GM12878 (cell line): Measurements from ENCODE around the gene SLC4A5. TPM values are rescaled to one million over a fixed set of nuclear protein-coding genes. Genes with fewer than 3 reads are reported as not detected.

Experiments used
- ATAC-seq: fragments of 200-7000 bp; cut with Tn5 transposase; 3 replicates; pipeline ENCODE4 v1.9.1; 2020; ENCODE audit warnings: mild to moderate bottlenecking, moderate library complexity
- BruUV-seq: library from RNA; stranded (reverse); fragments of 400-500 nt; replicated peaks from 2 replicates; lab custom pipeline; 2021; lab: Mats Ljungman, UMichigan
- CTCF ChIA-PET: fragments of 300-600 bp; sonication (Branson Sonifier 250); formaldehyde crosslinking; extraction: SDS; loops from one replicate; lab custom pipeline; 2021; ENCODE audit warnings: inconsistent platforms; lab: Yijun Ruan, JAX
- POLR2A ChIA-PET: fragments of 350-600 bp; formaldehyde crosslinking; extraction: SDS; loops from one replicate; lab custom pipeline; 2021; ENCODE audit warnings: inconsistent platforms; lab: Charles Lee
- RAD21 ChIA-PET: fragments of 300-600 bp; sonication (Branson Sonifier 250); formaldehyde crosslinking; loops from one replicate; lab custom pipeline; 2023; ENCODE audit warnings: antibody characterized with exemption; ENCODE audit not compliant: unreplicated experiment; lab: Charles Lee
- SMC1A ChIA-PET: fragments of 300-600 bp; sonication (Branson Sonifier 250); formaldehyde crosslinking; loops from one replicate; lab custom pipeline; 2023; ENCODE audit not compliant: unreplicated experiment, uncharacterized antibody; lab: Charles Lee
- DNase-seq: peaks from one replicate; pipeline ENCODE4 v3.0.0-alpha.2; 2011; ENCODE audit warnings: low read depth, low spot score
- FAIRE-seq: peaks from 3 replicates; lab custom pipeline; 2011; peaks lifted over from hg19 to GRCh38; lab: Jason Lieb, UNC
- H2AFZ ChIP-seq: 2 replicates; pipeline ENCODE4 v1.6.0; 2011; ENCODE audit warnings: low read depth, low read length, control low read depth; ENCODE audit not compliant: control insufficient read depth
- H3K27ac ChIP-seq: 2 replicates; pipeline ENCODE4 v1.5.1; 2011; ENCODE audit warnings: control low read depth; ENCODE audit not compliant: control insufficient read depth, insufficient read depth
- H3K27me3 ChIP-seq, 2 experiments: replicated peaks in 1 of 2; 2 replicates each; pipeline versions ENCODE4 v1.6.0 to v1.6.1; 2011; ENCODE audit warnings: low read length in 1 of 2; ENCODE audit not compliant: control insufficient read depth in 2 of 2, insufficient read depth in 2 of 2
- H3K36me3 ChIP-seq, 2 experiments: 2 replicates each; pipeline ENCODE4 v1.5.1; 2011; ENCODE audit warnings: low read length in 1 of 2; ENCODE audit not compliant: control insufficient read depth in 2 of 2, insufficient read depth in 2 of 2
- H3K4me1 ChIP-seq: 2 replicates; pipeline ENCODE4 v1.6.1; 2011; ENCODE audit warnings: mild to moderate bottlenecking, low read length, moderate library complexity, mixed read lengths; ENCODE audit not compliant: control insufficient read depth, insufficient read depth
- H3K4me2 ChIP-seq: 2 replicates; pipeline ENCODE4 v1.6.0; 2011; ENCODE audit warnings: control low read depth; ENCODE audit not compliant: control insufficient read depth, insufficient read depth
- H3K4me3 ChIP-seq: fragments of 200-600 bp; sonication (generic); 2 replicates; pipeline ENCODE4 v1.5.1; 2016
- H3K79me2 ChIP-seq: 2 replicates; pipeline ENCODE4 v1.6.0; 2011; ENCODE audit warnings: low read length; ENCODE audit not compliant: control insufficient read depth, insufficient read depth
- H3K9ac ChIP-seq: 2 replicates; pipeline ENCODE4 v1.8.0; 2011; ENCODE audit warnings: low read length, control low read depth, mixed read lengths; ENCODE audit not compliant: control insufficient read depth, insufficient read depth
- H3K9me3 ChIP-seq: replicated peaks from 3 replicates; pipeline ENCODE4 v1.5.1; 2011; ENCODE audit warnings: mild to moderate bottlenecking, low read length; ENCODE audit not compliant: control insufficient read depth, insufficient read depth
- H4K20me1 ChIP-seq: 2 replicates; pipeline ENCODE4 v1.6.0; 2011; ENCODE audit not compliant: control insufficient read depth, insufficient read depth
- ATF7 ChIP-seq: fragments of 450-650 bp; IDR thresholded peaks from 2 replicates; pipeline ENCODE4 v1.6.1; 2016; ENCODE audit warnings: low read depth, mild to moderate bottlenecking
- BCLAF1 ChIP-seq: fragments of 450-650 bp; IDR thresholded peaks from 2 replicates; pipeline ENCODE4 v1.6.1; 2017; ENCODE audit warnings: antibody characterized with exemption, mild to moderate bottlenecking, moderate library complexity
- E2F8 ChIP-seq: fragments of 450-650 bp; IDR thresholded peaks from 2 replicates; pipeline ENCODE4 v1.6.1; 2018; ENCODE audit warnings: mild to moderate bottlenecking, low read depth, moderate library complexity; ENCODE audit not compliant: partially characterized antibody
- EZH2 ChIP-seq: IDR thresholded peaks from 2 replicates; pipeline ENCODE4 v1.6.1; 2012; ENCODE audit warnings: low read depth, mild to moderate bottlenecking, control low read depth, inconsistent platforms, low read length, borderline replicate concordance; ENCODE audit not compliant: control insufficient read depth
- FOXM1 ChIP-seq: IDR thresholded peaks from 2 replicates; pipeline ENCODE4 v1.6.1; 2012; ENCODE audit warnings: low read depth, mild to moderate bottlenecking, inconsistent platforms, low read length, moderate library complexity
- KDM1A ChIP-seq: fragments of 200-600 bp; sonication (generic); IDR thresholded peaks from 2 replicates; pipeline ENCODE4 v1.6.1; 2016; ENCODE audit warnings: borderline replicate concordance
- MEF2A ChIP-seq: IDR thresholded peaks from 2 replicates; pipeline ENCODE4 v1.6.1; 2011; ENCODE audit warnings: low read depth, mild to moderate bottlenecking, low read length, moderate library complexity; ENCODE audit not compliant: insufficient read depth
- MEF2B ChIP-seq: fragments of 450-650 bp; IDR thresholded peaks from 2 replicates; pipeline ENCODE4 v1.6.1; 2018; ENCODE audit warnings: mild to moderate bottlenecking, moderate library complexity; ENCODE audit not compliant: partially characterized antibody, poor library complexity, severe bottlenecking
- MXI1 ChIP-seq: fragments of 150-350 bp; IDR thresholded peaks from 2 replicates; pipeline ENCODE4 v1.6.1; 2011; ENCODE audit warnings: low read depth, mild to moderate bottlenecking, inconsistent platforms, low read length, improper control_type of control experiment
- PBX3 ChIP-seq: IDR thresholded peaks from 2 replicates; pipeline ENCODE4 v1.6.1; 2011; ENCODE audit warnings: mild to moderate bottlenecking, low read depth, low read length, moderate library complexity; ENCODE audit not compliant: insufficient replicate concordance
- POLR2AphosphoS2 ChIP-seq: IDR thresholded peaks from 2 replicates; pipeline ENCODE4 v1.6.1; 2011; ENCODE audit warnings: low read depth, mild to moderate bottlenecking, low read length, improper control_type of control experiment, moderate library complexity
- RCOR1 ChIP-seq: conservative IDR thresholded peaks from 2 replicates; pipeline ENCODE4 v1.6.1; 2012; ENCODE audit warnings: low read depth, low read length, improper control_type of control experiment
- SIX5 ChIP-seq: IDR thresholded peaks from 2 replicates; pipeline ENCODE4 v1.6.1; 2011; ENCODE audit warnings: mild to moderate bottlenecking, low read depth, low read length, moderate library complexity; ENCODE audit not compliant: severe bottlenecking
- SMC3 ChIP-seq: IDR thresholded peaks from 2 replicates; pipeline ENCODE4 v1.6.1; 2011; ENCODE audit warnings: low read length, improper control_type of control experiment, borderline replicate concordance
- WGBS: methylation state at CpG from one replicate; pipeline ENCODE4 v1.1.6; 2016; ENCODE audit warnings: low lambda C conversion rate; ENCODE audit not compliant: insufficient replicate concordance, insufficient coverage; ENCODE audit errors: missing lambda C conversion rate; 5-methylcytosine and 5-hydroxymethylcytosine counted together
- in situ Hi-C: fragments of 300-500 bp; cut with MboI; formaldehyde crosslinking; loops from 9 replicates; pipeline ENCODE4 v1.14.3; 2018; ENCODE audit warnings: mixed read lengths
- intact Hi-C: fragments of 100-400 bp; cut with micrococcal nuclease; formaldehyde crosslinking; loops from one replicate; pipeline ENCODE4 v1.14.2; 2022; ENCODE audit not compliant: unreplicated experiment
- polyA plus RNA-seq, 11 experiments: library from polyadenylated mRNA; depleted of rRNA in 4 of 11; unstranded in 6 of 11; stranded (reverse) in 5 of 11; fragments of >200 nt; fragmentation: Nextera tagmentation in 4 of 11; fragmentation: Illumina TruSeq in 1 of 11; extraction: Ambion mirVana in 4 of 11; extraction: Trizol in 1 of 11; gene quantifications; 1 replicate in 1 of 11; 2 replicates in 10 of 11; pipeline versions ENCODE4 v1.2.1 to v1.2.3, GENCODE V29; 2011 to 2016; ENCODE audit warnings: inconsistent platforms in 2 of 11, missing spikeins in 2 of 11, low read depth in 1 of 11
- total RNA-seq, 4 experiments: library from RNA; depleted of rRNA in 3 of 4; stranded (reverse); fragments of >200 nt in 3 of 4; fragmentation: Illumina TruSeq in 1 of 4; extraction: Trizol in 1 of 4; gene quantifications; 2 replicates each; pipeline versions ENCODE4 v1.2.1 to v1.2.3, GENCODE V29; 2013 to 2021

The SLC4A5 gene
- total and polyA plus RNA-seq, 10 of the 15 experiments (the other 5 are each of a cell fraction or from before 2014, with no cell fraction given), result 0.15 to 4.7 (median 1.6) TPM

GRCh38 chr2:74391580-74392448 is 48.6 kb upstream of the SLC4A5 start:
- Histone ChIP-seq H3K27me3 (no peaks in the 10 kb centered on the region), H2AFZ (peak overlapping the region; percentile 100), H3K79me2 (peaks cover 27% of the 10 kb centered on the region), H3K4me3 (peak overlapping the region; percentile 88), H3K36me3 (no peaks in the 10 kb centered on the region), H4K20me1 (0 out of 2 replicates have a peak, but pooled peaks cover 3% of the 10 kb centered on the region), H3K9me3 (no peaks in the 10 kb centered on the region), H3K4me2 (peak overlapping the region; percentile 78), H3K9ac (peak overlapping the region; percentile 97), H3K27ac (peak overlapping the region; percentile 98), H3K4me1 (peaks cover 3% of the 10 kb centered on the region; the same call in 1 of the 2 replicates)
- peak; percentile 89 for ATAC-seq
- peak; percentile 76 for DNase-seq
- POLR2A ChIA-PET, result interaction anchor here (0.6 to 1.6 kb wide), 11 partner anchors 10 to 216 kb away, joined by 3 to 6 read pairs (median 3); partner anchors contain the start of genes C2orf81, INO80B and WDR54
- 2% methylated on average over 40 of the region's 62 CpGs for WGBS
- SMC1A ChIA-PET, result interaction anchor here (0.8 to 6.1 kb wide), 17 partner anchors 9 to 567 kb away, joined by 3 to 36 read pairs (median 3); partner anchors contain the start of gene INO80B
- CTCF ChIA-PET, result interaction anchor here (0.5 to 5.2 kb wide), 41 partner anchors 9 to 673 kb away, joined by 3 to 48 read pairs (median 4); partner anchors contain the start of genes DCTN1, INO80B and MTHFD2
- RAD21 ChIA-PET, result interaction anchor here (0.9 to 3.5 kb wide), 12 partner anchors 9 to 396 kb away, joined by 3 to 14 read pairs (median 5); partner anchors contain the start of gene WBP1
- intact Hi-C loops, result loop anchor here (5.0 to 10.0 kb wide), 3 partner anchors 125 to 247 kb away; partner anchors contain the start of gene BOLA3
- in situ Hi-C loops, result loop anchor here (10.0 kb wide), 1 partner anchor 567 kb away; the partner anchor contains the start of gene STAMBP
- peak; percentile 83 for FAIRE-seq
- no TSS peak for BruUV-seq
- TF ChIP-seq E2F8 (no peak), MXI1 (peak; percentile 69), BCLAF1 (no peak), SMC3 (peak; percentile 63), KDM1A (no peak), POLR2AphosphoS2 (no peak), MEF2A (no peak), RCOR1 (no peak; the same call in 1 of the 2 replicates), PBX3 (no peak), EZH2 (no peak), MEF2B (peak; percentile 13), FOXM1 (no peak), SIX5 (no peak), ATF7 (peak; percentile 51; the same call in 1 of the 2 replicates)
